GM10266 (cell line): ENCODE measurements around the gene FGD3.
"Not testable (repeated sequence)": the region's sequence is repeated elsewhere in the genome, so short reads cannot be mapped to it uniquely, and the experiment has no call there.

Source experiments
- DNase-seq: peaks from one replicate; pipeline ENCODE4 v3.0.0; 2012; ENCODE audit errors: extremely low spot score
- TF ChIP-seq, protein P1 (sequence below): IDR thresholded peaks from 2 replicates; pipeline ENCODE4 v1.5.1; 2012; ENCODE audit warnings: mild to moderate bottlenecking, low read depth; ENCODE audit not compliant: control insufficient read depth, insufficient read depth; ENCODE audit errors: missing control alignments

FGD3 gene

DNA sequence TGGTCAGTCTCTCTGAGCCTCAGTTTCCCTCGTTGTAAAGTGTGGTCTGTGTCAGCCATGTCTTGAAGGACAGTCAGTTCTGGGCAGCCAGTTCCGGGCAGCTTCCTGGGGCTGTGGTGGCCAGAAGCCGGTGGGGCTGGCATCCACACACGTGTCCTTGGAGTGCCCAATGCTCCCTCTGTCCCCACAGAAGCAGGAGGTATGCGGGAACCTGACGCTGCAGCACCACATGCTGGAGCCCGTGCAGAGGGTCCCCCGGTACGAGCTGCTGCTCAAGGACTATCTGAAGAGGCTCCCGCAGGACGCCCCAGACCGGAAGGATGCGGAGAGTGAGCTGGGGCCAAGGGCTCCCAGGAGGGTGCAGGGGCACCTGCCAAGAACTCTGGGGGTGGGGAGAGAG lies 62.7 kb downstream of the FGD3 start:
- no peak for DNase-seq
- TF ChIP-seq, protein P1, sequence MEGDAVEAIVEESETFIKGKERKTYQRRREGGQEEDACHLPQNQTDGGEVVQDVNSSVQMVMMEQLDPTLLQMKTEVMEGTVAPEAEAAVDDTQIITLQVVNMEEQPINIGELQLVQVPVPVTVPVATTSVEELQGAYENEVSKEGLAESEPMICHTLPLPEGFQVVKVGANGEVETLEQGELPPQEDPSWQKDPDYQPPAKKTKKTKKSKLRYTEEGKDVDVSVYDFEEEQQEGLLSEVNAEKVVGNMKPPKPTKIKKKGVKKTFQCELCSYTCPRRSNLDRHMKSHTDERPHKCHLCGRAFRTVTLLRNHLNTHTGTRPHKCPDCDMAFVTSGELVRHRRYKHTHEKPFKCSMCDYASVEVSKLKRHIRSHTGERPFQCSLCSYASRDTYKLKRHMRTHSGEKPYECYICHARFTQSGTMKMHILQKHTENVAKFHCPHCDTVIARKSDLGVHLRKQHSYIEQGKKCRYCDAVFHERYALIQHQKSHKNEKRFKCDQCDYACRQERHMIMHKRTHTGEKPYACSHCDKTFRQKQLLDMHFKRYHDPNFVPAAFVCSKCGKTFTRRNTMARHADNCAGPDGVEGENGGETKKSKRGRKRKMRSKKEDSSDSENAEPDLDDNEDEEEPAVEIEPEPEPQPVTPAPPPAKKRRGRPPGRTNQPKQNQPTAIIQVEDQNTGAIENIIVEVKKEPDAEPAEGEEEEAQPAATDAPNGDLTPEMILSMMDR = no peak

DNA sequence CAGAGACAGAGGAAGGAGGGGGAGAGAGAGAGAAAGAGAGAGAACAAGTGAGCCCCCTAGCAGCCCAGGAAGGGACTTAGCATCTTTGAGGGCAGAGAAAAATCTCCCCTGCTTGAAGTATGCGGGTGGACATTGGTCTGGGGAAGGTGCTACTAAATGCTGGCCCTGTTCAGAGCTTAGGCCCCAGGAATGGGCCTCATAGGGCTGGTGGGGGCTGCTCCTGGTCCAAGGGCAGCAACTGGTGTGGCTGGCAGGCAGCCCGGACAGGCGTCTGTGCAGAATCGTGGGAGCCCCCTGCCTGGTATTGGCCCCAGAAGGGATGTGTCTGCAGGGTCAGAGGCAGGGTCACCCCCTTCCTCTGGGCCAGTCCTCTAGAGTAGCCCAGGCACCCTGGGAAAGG lies 63.4 kb downstream of the FGD3 start:
- DNase-seq = no peak
- TF ChIP-seq, protein P1 = no peak

DNA sequence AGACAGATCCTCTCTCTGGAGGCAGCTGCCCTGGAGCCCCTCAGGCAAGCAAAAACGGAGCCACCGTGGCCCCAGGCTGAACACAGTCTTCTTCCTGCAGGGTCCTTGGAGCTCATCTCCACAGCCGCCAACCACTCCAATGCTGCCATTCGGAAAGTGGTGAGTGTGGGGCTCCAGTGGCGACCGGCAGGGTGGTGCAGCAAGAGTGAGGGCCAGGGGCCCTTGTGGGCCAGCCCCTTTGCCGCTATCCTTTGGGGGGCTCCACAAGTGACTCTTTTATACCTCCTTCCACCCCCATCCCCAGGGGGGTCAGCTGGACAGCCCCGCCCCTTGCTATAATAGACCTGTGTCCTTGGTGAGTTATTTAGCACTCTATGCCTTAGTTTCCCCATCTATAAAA lies 63.8 kb downstream of the FGD3 start:
- TF ChIP-seq, protein P1 = no peak
- DNase-seq = no peak

DNA sequence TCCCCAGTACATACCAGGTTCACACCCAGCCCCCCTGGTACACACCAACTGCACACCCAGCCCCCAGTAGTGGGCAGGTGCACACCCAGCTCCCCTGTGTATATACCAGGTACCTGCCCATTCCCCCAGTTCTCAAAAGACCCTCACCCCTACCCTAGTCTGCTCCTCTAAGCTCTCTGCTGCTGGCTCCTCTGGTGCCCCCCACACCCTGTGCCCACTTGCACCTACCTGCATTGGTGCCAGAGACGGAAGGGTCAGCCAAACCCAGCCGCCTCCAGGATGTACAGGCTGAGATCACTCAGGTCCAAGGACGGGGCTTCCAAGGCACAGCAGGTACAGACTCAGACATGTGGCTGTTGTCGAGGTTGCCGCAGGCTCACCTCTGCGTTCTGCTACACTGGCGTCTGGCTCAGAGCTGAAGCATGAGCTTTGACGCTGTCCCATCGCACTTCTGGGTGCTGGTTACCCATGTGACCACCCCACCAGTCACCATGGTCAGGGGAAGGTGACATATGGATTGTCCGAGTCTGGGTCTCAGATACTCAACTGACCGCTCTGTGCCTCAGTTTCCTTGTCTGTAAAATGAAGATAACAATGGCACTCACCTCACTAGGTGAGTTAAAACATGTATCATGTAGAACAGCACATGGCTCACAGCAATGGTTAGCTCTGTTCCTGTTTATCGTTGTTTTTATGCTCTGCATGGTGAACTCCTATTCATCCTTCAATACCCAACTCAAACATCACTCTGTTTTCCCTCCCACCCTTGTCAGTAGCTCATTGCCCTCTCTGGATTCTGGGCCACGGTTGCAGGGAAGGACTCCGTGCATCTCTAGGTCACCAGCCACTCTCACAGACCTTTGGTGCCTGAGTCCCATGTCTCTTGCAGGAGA lies 65.9 kb downstream of the FGD3 start:
- TF ChIP-seq, protein P1 = no peak
- no peak for DNase-seq

DNA sequence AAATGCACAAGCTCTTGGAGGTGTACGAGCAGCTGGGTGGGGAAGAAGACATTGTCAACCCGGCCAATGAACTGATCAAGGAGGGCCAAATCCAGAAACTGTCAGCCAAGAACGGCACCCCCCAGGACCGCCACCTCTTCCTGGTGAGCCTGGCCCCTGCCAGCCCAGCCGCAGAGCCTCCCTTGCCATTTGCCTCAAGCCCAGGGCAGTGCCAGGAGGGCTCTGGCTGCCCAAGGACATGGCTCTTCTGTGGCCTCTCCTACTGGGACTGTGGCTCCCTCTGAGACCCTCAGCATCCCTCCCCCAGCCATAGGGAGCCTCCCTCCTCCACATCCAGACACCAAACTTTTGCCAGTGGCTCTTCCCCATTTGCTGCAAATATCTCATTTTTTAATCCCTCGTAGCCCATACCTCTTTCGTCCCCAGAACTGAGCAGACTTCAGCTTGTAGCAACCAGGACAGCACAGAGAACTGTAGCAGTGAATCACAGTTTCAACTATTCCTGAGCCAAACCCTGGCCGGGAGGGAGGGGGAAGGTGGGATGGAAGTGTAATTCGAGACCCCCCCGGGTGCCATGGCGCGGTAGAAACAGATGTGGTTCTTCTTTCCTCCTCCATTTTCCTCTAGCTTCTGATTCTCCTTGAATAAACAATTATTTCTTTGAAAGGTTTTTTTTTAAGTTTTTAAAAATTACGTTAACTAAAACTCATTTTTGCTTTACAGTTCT lies 66.7 kb downstream of the FGD3 start:
- TF ChIP-seq, protein P1 = no peak
- no peak for DNase-seq

DNA sequence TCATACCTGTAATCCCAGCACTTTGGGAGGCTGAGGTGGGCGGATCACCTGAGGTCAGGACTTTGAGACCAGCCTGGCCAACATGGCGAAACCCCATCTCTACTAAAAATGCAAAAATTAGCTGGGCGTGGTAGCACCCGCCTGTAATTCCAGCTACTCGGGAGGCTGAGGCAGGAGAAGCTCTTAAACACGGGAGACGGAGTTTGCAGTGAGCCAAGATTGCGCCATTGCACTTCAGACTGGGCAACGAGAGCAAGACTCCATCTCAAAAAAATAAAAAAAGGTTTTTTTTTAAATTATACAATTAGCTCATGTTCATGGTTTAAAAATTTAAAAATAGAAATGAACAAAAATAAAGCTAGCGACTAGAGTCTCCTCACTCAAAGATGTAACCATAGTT lies 67.9 kb downstream of the FGD3 start:
- not testable (repeated sequence) for DNase-seq

DNA sequence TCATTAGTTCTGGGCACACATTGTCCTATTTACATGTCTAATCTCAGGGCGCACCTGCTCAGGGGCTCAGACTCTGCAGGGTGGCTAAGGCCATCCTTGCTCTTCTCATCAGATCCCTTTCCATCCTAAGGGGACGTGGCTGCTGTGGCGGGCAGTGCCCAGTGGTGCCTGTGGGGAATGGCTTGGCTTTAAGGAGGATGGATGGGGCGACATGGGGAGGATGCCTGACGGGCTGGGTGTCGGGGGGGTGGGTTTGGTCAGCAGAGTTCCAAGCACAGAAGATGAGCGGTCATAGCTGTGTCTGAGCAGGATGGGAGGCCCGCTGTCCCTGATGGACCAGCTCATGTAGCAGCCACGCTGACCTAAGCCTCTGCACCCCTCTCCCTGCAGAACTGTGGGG lies 70.3 kb downstream of the FGD3 start:
- DNase-seq = no peak
- TF ChIP-seq, protein P1 = no peak
